ENCODE data around the gene FCHSD1.

The FCHSD1 gene

DNA sequence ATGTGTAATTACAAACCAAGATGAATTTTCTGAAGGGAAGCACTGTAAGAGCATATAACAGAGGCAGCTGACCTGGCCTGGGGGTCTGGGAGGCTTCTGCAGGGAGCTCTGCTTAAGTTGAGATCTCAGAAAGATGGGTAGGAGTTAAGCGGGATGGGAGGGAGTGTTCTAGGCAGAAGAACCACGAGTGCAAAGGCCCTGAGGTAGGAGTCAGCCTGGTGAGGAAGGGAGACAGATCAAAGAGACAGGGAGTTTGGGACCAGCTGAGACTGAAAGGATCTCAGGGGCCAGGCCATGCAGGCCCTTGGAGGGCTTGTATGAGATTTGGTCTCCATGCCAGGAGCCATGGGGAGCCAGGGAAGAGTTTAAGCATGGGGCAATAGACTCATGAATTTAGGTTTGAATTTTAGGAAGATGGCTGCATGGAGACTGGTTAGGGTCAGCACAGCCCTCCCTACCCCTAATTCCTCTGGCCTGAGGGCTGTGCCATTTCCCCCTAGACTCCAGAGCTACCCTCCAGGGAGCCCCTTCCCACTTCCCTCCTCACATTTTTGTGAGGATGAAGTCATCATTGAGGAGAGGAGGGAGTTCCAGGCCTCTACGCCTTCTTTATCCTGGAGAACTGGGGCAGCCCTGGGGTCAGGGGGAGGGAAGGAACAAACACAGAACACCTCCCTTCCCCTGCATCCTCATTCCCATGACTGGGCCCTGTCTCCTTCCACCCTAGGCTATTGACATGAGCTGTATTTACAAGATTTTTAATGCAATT, 35.6 kb upstream of the FCHSD1 start:
- H3K4me3 ChIP-seq (ENCODE audit: low read length): no peak overlapping the region

DNA sequence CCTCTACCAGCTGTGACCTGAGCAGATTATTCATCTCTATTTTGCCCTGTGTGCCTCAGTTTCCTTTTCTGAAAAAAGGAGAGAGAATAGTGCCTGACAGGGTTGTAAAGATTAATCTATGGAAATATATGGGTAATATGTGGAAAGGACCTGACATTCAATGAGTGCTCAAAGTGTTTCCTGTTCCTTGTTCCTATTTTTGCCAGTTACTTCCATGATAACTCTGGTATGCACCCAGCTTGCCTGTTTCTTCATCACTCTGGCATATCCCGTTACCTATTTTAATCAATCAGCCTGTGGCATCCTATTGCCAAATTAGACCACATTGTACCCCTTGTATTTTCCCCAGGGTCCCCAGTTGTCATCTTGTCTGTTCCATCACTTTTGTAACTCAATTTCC, 34.4 kb upstream of the FCHSD1 start:
- Histone ChIP-seq H3K4me3 (ENCODE audit: low read length) (no peak overlapping the region), H3K36me3 (ENCODE audit: control insufficient read depth, insufficient read depth, low read length) (no peaks in the 10 kb centered on the region), H3K27me3 (ENCODE audit: control insufficient read depth, insufficient read depth, low read length) (no peaks in the 10 kb centered on the region), H3K4me1 (ENCODE audit: control insufficient read depth, insufficient read depth, low read length) (peaks cover 6% of the 10 kb centered on the region; the same call in 1 of the 2 replicates), H3K9me3 (ENCODE audit: control insufficient read depth, insufficient read depth, low read length) (no peaks in the 10 kb centered on the region), H3K27ac (ENCODE audit: low read length) (no peak overlapping the region)
- WGBS (ENCODE audit: insufficient coverage, insufficient read length): no CpG with 5 or more reads among the region's 1 CpG
- DNase-seq (ENCODE audit: low read depth, low spot score): no peak

More for the DNA sequence above, 35.6 kb upstream of the FCHSD1 start:
- Histone ChIP-seq H3K27me3 (ENCODE audit: control insufficient read depth, insufficient read depth, low read length) (no peaks in the 10 kb centered on the region), H3K27ac (ENCODE audit: low read length) (no peak overlapping the region), H3K4me1 (ENCODE audit: control insufficient read depth, insufficient read depth, low read length) (peaks cover 4% of the 10 kb centered on the region; the same call in 1 of the 2 replicates), H3K9me3 (ENCODE audit: control insufficient read depth, insufficient read depth, low read length) (no peaks in the 10 kb centered on the region), H3K36me3 (ENCODE audit: control insufficient read depth, insufficient read depth, low read length) (no peaks in the 10 kb centered on the region)
- no CpG with 5 or more reads among the region's 3 CpGs for WGBS (ENCODE audit: insufficient coverage, insufficient read length)
- DNase-seq (ENCODE audit: low read depth, low spot score): no peak

DNA sequence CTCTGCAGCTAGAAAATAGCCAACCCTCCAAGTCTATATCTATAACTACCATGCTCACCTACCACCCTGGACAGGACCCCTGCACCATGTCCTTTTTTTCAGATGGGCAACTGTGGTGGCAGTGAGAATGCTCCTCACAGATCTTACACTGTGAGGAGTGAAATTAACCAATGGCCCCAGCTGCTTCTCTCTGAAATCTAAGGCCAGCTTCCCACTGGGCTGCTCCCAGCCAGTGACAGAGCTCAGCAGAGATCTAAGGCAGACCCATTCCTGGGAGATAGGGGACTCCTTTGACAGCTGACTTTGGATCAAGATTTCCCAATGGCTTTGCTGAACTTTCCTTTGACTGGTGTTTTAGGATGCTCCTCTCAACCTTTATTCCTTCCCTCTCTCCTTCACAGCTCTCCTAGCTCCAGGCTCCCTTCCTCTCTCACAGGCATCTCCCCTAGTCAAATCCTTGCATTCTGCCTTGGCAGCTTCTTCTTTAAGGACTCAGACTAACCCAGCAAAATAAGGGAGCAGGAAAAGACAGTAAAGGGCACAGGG, 32.5 kb upstream of the FCHSD1 start:
- H3K36me3 ChIP-seq (ENCODE audit: control insufficient read depth, insufficient read depth, low read length): peaks cover 3% of the 10 kb centered on the region; the same call in 1 of the 2 replicates
- no peaks in the 10 kb centered on the region for H3K9me3 ChIP-seq (ENCODE audit: control insufficient read depth, insufficient read depth, low read length)
- no peaks in the 10 kb centered on the region for H3K27me3 ChIP-seq (ENCODE audit: control insufficient read depth, insufficient read depth, low read length)
- no peak overlapping the region for H3K4me3 ChIP-seq (ENCODE audit: low read length)
- no peak for DNase-seq (ENCODE audit: low read depth, low spot score)
- H3K4me1 ChIP-seq (ENCODE audit: control insufficient read depth, insufficient read depth, low read length): peaks cover 11% of the 10 kb centered on the region
- no peak overlapping the region for H3K27ac ChIP-seq (ENCODE audit: low read length)

DNA sequence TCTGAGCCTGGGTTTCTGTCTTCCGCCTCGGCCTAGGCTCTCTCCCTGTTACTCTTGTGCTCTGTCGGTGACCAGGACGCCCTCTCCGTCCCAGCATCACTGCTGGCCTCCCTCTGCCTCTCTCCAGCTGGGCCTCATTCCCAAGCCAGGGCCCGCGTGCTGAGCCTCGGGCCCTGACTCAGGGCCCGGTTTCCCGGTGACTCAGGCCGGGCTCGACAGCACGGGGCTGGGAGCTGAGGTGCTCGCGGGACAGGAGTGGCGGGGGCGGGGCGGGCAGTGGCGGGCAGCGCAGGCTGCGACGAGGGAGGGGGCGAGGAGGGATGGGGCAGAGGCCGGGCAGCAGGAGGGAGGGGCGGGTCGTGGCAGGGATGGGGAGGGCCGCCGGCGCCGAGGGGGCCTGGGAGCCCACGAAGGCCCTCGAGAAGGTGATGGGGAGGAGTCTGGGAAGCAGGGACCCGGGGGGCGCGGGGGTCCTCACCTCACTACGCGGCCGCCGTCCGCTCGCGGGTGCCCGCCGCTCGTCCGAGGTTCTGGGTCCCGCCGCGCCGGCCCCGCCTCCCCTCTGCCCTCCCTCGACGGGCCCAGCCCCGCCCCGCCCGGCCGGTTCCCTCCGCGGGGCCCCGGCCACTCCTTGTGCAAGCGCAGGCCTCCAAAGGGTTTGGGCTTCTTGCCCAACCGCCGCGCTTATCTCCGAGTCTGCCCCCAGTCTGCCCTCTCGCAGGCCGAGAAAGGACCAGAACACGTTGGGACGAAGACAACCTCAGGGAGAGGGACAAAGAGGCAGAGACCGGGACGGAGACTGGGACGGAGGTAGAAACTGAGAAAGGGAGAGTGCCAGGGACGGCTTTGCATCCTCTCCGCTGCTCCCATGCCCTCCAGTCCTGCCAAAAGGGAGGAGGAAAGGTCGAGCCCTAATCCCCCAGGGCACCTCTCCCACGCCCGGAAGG, 30.8 kb upstream of the FCHSD1 start, which contains the start of gene ARAP3:
Gene ARAP3 (minus strand): TSS at position 536 of the 947 bp plus-strand sequence. CDS start 1,744 bp downstream, outside the sequence.
- H3K36me3 ChIP-seq (ENCODE audit: control insufficient read depth, insufficient read depth, low read length): peaks cover 3% of the 10 kb centered on the region; the same call in 1 of the 2 replicates
- no peak within 1 kb of the TSS for H3K27ac ChIP-seq (ENCODE audit: low read length)
- no peak for DNase-seq (ENCODE audit: low read depth, low spot score)
- no peaks in the 10 kb centered on the region for H3K9me3 ChIP-seq (ENCODE audit: control insufficient read depth, insufficient read depth, low read length)
- H3K27me3 ChIP-seq (ENCODE audit: control insufficient read depth, insufficient read depth, low read length): no peaks in the 10 kb centered on the region
- no CpG with 5 or more reads among the region's 77 CpGs for whole genome bisulfite sequencing (ENCODE audit: insufficient coverage, insufficient read length)
- peaks cover 10% of the 10 kb centered on the region for H3K4me1 ChIP-seq (ENCODE audit: control insufficient read depth, insufficient read depth, low read length)
- H3K4me3 ChIP-seq (ENCODE audit: low read length): peak within 1 kb of the TSS; percentile 61; the same call in 1 of the 2 replicates

DNA sequence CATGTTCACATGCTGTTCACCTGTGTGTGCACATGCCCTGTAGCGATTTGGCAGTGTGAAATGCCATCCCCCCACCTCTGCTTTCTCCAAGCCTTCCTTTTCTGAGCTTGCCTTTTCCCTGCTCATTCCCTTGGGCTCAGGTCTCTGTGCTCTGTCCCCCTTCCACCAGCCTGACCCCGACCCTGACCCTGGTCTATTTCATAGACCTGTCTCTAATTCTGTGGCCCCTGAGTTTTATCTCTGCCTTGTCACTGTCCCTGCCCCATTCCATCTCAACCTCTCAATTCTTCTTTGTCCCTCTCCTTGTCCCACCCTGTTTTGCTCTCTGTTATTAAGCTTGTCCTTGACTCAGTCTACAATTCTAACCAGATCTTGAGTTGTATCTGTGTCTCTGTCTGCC, 30.1 kb upstream of the FCHSD1 start:
- no peak overlapping the region for H3K27ac ChIP-seq (ENCODE audit: low read length)
- H3K4me3 ChIP-seq (ENCODE audit: low read length): peak overlapping the region; percentile 61; the same call in 1 of the 2 replicates

DNA sequence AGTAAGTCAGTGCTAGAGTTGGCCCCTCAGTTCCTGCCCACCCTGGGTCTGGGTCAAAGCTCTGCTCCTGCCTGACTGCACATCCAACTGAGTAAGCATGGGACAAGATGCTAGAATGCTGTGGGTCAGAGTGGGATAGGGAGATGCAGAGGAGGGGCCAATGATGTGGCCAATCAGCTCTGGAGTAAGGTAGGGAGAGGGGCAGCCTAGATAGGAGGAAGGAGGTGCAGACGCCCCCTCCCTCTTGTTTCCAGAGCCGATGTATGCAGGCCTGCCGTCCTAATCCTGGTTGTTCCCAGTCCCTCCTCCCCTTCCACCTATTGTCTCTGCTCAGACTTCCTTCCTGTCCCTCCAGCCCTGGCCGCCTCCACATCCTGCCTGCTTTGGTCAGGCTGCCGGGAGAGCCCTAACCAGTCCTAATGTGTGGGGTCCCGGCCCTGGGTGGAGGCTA, 29.6 kb upstream of the FCHSD1 start:
- Histone ChIP-seq H3K4me1 (ENCODE audit: control insufficient read depth, insufficient read depth, low read length) (peaks cover 9% of the 10 kb centered on the region), H3K36me3 (ENCODE audit: control insufficient read depth, insufficient read depth, low read length) (peaks cover 3% of the 10 kb centered on the region; the same call in 1 of the 2 replicates), H3K9me3 (ENCODE audit: control insufficient read depth, insufficient read depth, low read length) (no peaks in the 10 kb centered on the region), H3K27me3 (ENCODE audit: control insufficient read depth, insufficient read depth, low read length) (no peaks in the 10 kb centered on the region), H3K4me3 (ENCODE audit: low read length) (no peak overlapping the region; the same call in 1 of the 2 replicates), H3K27ac (ENCODE audit: low read length) (no peak overlapping the region)
- no CpG with 5 or more reads among the region's 6 CpGs for WGBS (ENCODE audit: insufficient coverage, insufficient read length)
- peak; percentile 93 for DNase-seq (ENCODE audit: low read depth, low spot score)

More for the DNA sequence above, 30.1 kb upstream of the FCHSD1 start:
- peaks cover 3% of the 10 kb centered on the region; the same call in 1 of the 2 replicates for H3K36me3 ChIP-seq (ENCODE audit: control insufficient read depth, insufficient read depth, low read length)
- no CpG with 5 or more reads among the region's 2 CpGs for WGBS (ENCODE audit: insufficient coverage, insufficient read length)
- H3K27me3 ChIP-seq (ENCODE audit: control insufficient read depth, insufficient read depth, low read length): no peaks in the 10 kb centered on the region
- H3K9me3 ChIP-seq (ENCODE audit: control insufficient read depth, insufficient read depth, low read length): no peaks in the 10 kb centered on the region
- H3K4me1 ChIP-seq (ENCODE audit: control insufficient read depth, insufficient read depth, low read length): peaks cover 9% of the 10 kb centered on the region
- DNase-seq (ENCODE audit: low read depth, low spot score): no peak

DNA sequence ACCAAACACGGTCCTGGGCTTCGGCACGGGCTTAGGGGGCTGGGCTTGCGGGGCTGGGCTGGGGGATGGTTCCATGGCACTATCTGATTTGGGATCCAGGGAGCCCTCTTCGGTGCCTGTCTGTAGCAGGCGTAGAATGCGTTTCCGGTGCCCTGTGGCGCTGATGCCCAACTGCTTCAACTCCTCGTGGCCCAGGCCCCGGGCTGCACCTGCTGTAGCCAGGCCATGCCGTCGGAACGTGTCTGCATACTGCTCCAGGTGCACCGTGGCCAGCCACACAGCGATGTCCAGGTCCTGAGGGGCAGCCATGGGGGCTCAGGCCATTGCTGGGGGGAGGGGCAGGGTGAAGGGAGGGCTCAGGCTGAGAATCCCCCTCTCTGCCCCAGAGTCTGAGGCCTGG, 29.0 kb upstream of the FCHSD1 start:
- Histone ChIP-seq H3K27ac (ENCODE audit: low read length) (no peak overlapping the region), H3K4me1 (ENCODE audit: control insufficient read depth, insufficient read depth, low read length) (peaks cover 9% of the 10 kb centered on the region), H3K4me3 (ENCODE audit: low read length) (no peak overlapping the region), H3K9me3 (ENCODE audit: control insufficient read depth, insufficient read depth, low read length) (no peaks in the 10 kb centered on the region), H3K27me3 (ENCODE audit: control insufficient read depth, insufficient read depth, low read length) (no peaks in the 10 kb centered on the region), H3K36me3 (ENCODE audit: control insufficient read depth, insufficient read depth, low read length) (peaks cover 3% of the 10 kb centered on the region; the same call in 1 of the 2 replicates)
- no CpG with 5 or more reads among the region's 16 CpGs for WGBS (ENCODE audit: insufficient coverage, insufficient read length)
- DNase-seq (ENCODE audit: low read depth, low spot score): no peak

DNA sequence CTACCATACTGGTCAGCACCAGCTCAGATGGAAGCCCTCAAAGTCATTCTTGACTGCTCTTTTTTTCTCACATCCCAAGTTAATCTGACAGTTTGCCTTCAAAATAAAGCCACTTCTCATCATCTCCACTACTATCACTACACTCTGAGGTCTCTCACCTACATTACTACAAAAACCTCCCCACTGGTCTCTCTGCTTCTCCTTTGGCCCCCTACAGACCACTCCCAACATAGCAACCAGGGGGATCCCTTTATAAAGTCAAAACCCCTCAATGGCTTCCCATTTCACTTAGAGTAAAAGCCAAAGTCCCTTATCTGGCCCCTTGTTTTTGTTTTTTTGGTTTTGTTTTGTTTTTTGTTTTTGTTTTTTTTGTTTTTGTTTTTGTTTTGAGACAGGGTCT, 26.2 kb upstream of the FCHSD1 start:
- no peak for DNase-seq (ENCODE audit: low read depth, low spot score)

DNA sequence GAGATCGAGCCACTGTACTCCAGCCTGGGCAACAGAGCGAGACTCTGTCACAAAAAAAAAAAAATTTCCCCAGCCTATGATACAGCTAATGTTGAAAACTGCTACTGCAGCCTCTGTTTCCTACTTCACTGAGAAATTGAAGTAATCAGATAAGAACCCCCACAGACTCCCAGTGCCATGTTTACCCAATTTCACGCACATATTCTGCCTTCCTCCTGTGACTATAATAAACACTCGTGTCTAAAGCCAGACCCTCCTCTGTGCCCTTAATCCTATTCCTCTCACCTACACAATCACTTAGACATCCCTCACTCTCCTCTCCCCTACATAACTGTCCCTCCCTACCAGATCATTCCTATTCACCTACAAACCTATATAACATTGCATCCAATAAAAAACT, 24.5 kb upstream of the FCHSD1 start:
- H3K9me3 ChIP-seq (ENCODE audit: control insufficient read depth, insufficient read depth, low read length): no peaks in the 10 kb centered on the region
- H3K27me3 ChIP-seq (ENCODE audit: control insufficient read depth, insufficient read depth, low read length): no peaks in the 10 kb centered on the region
- peaks cover 5% of the 10 kb centered on the region for H3K4me1 ChIP-seq (ENCODE audit: control insufficient read depth, insufficient read depth, low read length)
- no peak for DNase-seq (ENCODE audit: low read depth, low spot score)
- no CpG with 5 or more reads among the region's 4 CpGs for WGBS (ENCODE audit: insufficient coverage, insufficient read length)
- H3K36me3 ChIP-seq (ENCODE audit: control insufficient read depth, insufficient read depth, low read length): peaks cover 17% of the 10 kb centered on the region
- no peak overlapping the region for H3K27ac ChIP-seq (ENCODE audit: low read length)
- no peak overlapping the region for H3K4me3 ChIP-seq (ENCODE audit: low read length)

More for the DNA sequence above, 26.2 kb upstream of the FCHSD1 start:
- Histone ChIP-seq H3K36me3 (ENCODE audit: control insufficient read depth, insufficient read depth, low read length) (peaks cover 7% of the 10 kb centered on the region), H3K27me3 (ENCODE audit: control insufficient read depth, insufficient read depth, low read length) (no peaks in the 10 kb centered on the region), H3K4me3 (ENCODE audit: low read length) (no peak overlapping the region), H3K9me3 (ENCODE audit: control insufficient read depth, insufficient read depth, low read length) (no peaks in the 10 kb centered on the region), H3K27ac (ENCODE audit: low read length) (no peak overlapping the region), H3K4me1 (ENCODE audit: control insufficient read depth, insufficient read depth, low read length) (peaks cover 7% of the 10 kb centered on the region)

DNA sequence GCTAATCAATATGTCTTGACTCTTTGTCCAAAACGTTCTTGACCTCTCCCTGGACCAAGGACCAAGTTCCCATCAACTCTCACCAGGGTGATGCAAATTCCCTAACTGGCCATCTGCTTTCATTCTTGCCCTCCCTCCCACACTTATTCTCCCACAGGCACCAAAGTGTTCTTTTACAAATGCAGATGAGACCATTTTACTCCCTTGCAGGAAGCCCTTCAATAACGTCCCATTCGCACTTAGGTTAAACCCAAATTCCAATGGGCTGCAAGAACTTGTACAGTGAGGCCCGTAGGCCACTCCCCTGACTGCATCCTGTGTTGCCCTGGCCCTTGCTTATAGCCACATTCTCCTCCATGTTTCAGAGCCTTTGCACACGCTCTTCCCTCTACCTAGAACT, 23.5 kb upstream of the FCHSD1 start:
- Histone ChIP-seq H3K4me1 (ENCODE audit: control insufficient read depth, insufficient read depth, low read length) (no peaks in the 10 kb centered on the region; the same call in 1 of the 2 replicates), H3K4me3 (ENCODE audit: low read length) (no peak overlapping the region), H3K27me3 (ENCODE audit: control insufficient read depth, insufficient read depth, low read length) (no peaks in the 10 kb centered on the region), H3K9me3 (ENCODE audit: control insufficient read depth, insufficient read depth, low read length) (no peaks in the 10 kb centered on the region), H3K36me3 (ENCODE audit: control insufficient read depth, insufficient read depth, low read length) (peaks cover 21% of the 10 kb centered on the region), H3K27ac (ENCODE audit: low read length) (no peak overlapping the region)
- WGBS (ENCODE audit: insufficient coverage, insufficient read length): no CpG with 5 or more reads among the region's 5 CpGs
- no peak for DNase-seq (ENCODE audit: low read depth, low spot score)
